Measurements from ENCODE around the gene ZNF280A. TPM values are rescaled to one million over a fixed set of nuclear protein-coding genes. Genes with fewer than 3 reads are reported as not detected.
"Not testable (repeated sequence)": the region's sequence is repeated elsewhere in the genome, so short reads cannot be mapped to it uniquely, and the experiment has no call there.

The ZNF280A gene
- total and polyA plus RNA-seq, 2 donors (not counting 3 experiments of a cell fraction or from before 2014, with no cell fraction given), result 0.15 TPM; not detected in 1

DNA sequence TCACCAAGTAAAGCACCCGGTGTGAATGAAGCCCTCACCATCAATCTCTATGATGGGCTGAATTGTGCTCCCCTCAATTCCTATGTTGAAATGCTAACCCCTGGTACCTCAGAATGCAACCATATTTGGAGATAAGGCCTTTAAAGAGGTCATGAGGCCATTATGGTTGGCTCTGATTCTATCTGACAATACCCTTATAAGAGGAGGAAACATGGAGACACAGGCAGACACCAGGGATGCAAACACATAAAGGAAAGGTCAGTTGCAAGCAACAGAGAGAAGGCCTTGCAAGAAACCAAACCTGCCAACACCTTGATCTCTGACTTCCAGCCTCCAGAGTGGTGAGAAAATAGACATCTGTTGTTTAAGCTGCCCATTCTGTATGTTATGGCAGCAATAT lies 13.3 kb upstream of the ZNF280A start:
- TF ChIP-seq GATA2 (IDR thresholded peaks at IDR 0.05; ENCODE audit: insufficient read depth, insufficient read length, low read depth, low read length) (no peak), FOS (IDR thresholded peaks at IDR 0.05; ENCODE audit: borderline replicate concordance, insufficient read depth, low read length) (no peak), POLR2AphosphoS5 (IDR thresholded peaks at IDR 0.05; ENCODE audit: insufficient read depth, low read depth, low read length) (no peak), EZH2 (IDR thresholded peaks at IDR 0.05; ENCODE audit: borderline replicate concordance, low read depth, low read length, severe bottlenecking) (no peak), JUN (IDR thresholded peaks at IDR 0.05; ENCODE audit: borderline replicate concordance, insufficient read depth, insufficient read length, low read depth) (no peak), POLR2A (IDR thresholded peaks at IDR 0.05; ENCODE audit: low read depth, low read length) (no peak), CTCF (IDR thresholded peaks at IDR 0.05; ENCODE audit: extremely low read depth in 1 of 2, insufficient read depth in 1 of 2, low read depth in 1 of 2, low read length in 2 of 2) (no peak), MYC (IDR thresholded peaks at IDR 0.05; ENCODE audit: low read depth, low read length) (no peak)
- TF ChIP-seq, protein P1, sequence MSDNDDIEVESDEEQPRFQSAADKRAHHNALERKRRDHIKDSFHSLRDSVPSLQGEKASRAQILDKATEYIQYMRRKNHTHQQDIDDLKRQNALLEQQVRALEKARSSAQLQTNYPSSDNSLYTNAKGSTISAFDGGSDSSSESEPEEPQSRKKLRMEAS (IDR thresholded peaks at IDR 0.05; ENCODE audit: insufficient read depth, insufficient read length), result no peak
- Histone ChIP-seq H3K79me2 (ENCODE audit: control insufficient read depth, insufficient read depth, low read length) (no peaks in the 10 kb centered on the region), H3K27ac (ENCODE audit: insufficient read depth, low read depth, low read length) (no peak overlapping the region), H3K27me3 (ENCODE audit: control insufficient read depth in 2 of 2, insufficient read depth in 2 of 2, low read length in 2 of 2) (peaks cover 0 to 3% of the 10 kb centered on the region in 2 experiments), H2AFZ (ENCODE audit: low read depth, low read length) (no peak overlapping the region), H4K20me1 (replicated peaks; ENCODE audit: control insufficient read depth, extremely low read depth, insufficient read depth, low read length) (no peaks in the 10 kb centered on the region), H3K9me1 (replicated peaks; ENCODE audit: control insufficient read depth, extremely low read depth, insufficient read depth, low read length) (no peaks in the 10 kb centered on the region), H3K9me3 (replicated peaks; ENCODE audit: control insufficient read depth, insufficient read depth, low read length) (no peaks in the 10 kb centered on the region), H3K36me3 (ENCODE audit: control insufficient read depth in 2 of 2, extremely low read depth in 1 of 2, insufficient read depth in 2 of 2, low read length in 2 of 2) (no peaks in the 10 kb centered on the region), H3K4me3 (replicated peaks in 1 of 3; ENCODE audit: insufficient read depth in 1 of 3, low read depth in 1 of 3, low read length in 3 of 3) (no peak overlapping the region), H3K4me1 (ENCODE audit: control insufficient read depth, extremely low read depth, insufficient read depth, low read length) (no peaks in the 10 kb centered on the region), H3K9ac (replicated peaks; ENCODE audit: extremely low read depth, insufficient read depth, low read length) (no peak overlapping the region), H3K4me2 (ENCODE audit: insufficient read depth, low read length) (no peak overlapping the region)
- ChIA-PET CTCF (interaction anchor here (0.6 to 1.8 kb wide), 2 partner anchors 14 to 296 kb away, joined by 3 to 4 read pairs; partner anchors contain the start of gene ZNF280A), POLR2A (no interaction called here)
- FAIRE-seq (no peak), DNase-seq (ENCODE audit: low read depth, low spot score) (no peak)
- intact Hi-C loops (cut with micrococcal nuclease) (no loop called here), dilution Hi-C loops (cut with MboI; ENCODE audit: extremely low pct_ligation_motif_present, low sequenced_read_pairs) (no loop called here)
- BruUV-seq (replicated peaks), result no TSS peak

DNA sequence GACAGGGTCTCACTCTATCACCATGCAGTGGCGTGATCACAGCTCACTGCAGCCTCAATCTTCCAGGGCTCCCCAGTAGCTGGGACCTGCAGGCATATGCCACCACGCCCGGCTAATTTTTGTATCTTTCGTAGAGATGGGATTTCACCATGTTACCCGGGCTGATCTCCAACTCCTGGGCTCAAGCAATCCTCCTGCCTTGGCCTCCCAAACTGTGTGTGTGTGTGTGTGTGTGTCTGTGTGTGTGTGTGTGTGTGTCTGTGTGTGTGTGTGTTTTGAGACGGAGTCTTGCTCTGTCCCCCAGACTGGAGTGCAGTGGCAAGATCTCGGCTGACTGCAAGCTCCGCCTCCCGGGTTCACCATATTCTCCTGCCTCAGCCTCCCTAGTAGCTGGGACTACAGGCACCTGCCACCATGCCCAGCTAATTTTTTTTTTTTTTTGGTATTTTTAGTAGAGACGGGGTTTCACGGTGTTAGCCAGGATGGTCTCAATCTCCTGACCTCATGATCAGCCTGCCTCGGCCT lies 12.5 kb upstream of the ZNF280A start:
- intact Hi-C loops (cut with micrococcal nuclease); H3K27me3 ChIP-seq (ENCODE audit: control insufficient read depth in 2 of 2, insufficient read depth in 2 of 2, low read length in 2 of 2); BruUV-seq (replicated peaks); H3K27ac ChIP-seq (ENCODE audit: insufficient read depth, low read depth, low read length); H4K20me1 ChIP-seq (replicated peaks; ENCODE audit: control insufficient read depth, extremely low read depth, insufficient read depth, low read length); H3K4me1 ChIP-seq (ENCODE audit: control insufficient read depth, extremely low read depth, insufficient read depth, low read length); H3K9me3 ChIP-seq (replicated peaks; ENCODE audit: control insufficient read depth, insufficient read depth, low read length); H3K9me1 ChIP-seq (replicated peaks; ENCODE audit: control insufficient read depth, extremely low read depth, insufficient read depth, low read length); DNase-seq (ENCODE audit: low read depth, low spot score); POLR2A ChIA-PET; H3K36me3 ChIP-seq (ENCODE audit: control insufficient read depth in 2 of 2, extremely low read depth in 1 of 2, insufficient read depth in 2 of 2, low read length in 2 of 2); FAIRE-seq; H3K9ac ChIP-seq (replicated peaks; ENCODE audit: extremely low read depth, insufficient read depth, low read length); H3K79me2 ChIP-seq (ENCODE audit: control insufficient read depth, insufficient read depth, low read length); dilution Hi-C loops (cut with MboI; ENCODE audit: extremely low pct_ligation_motif_present, low sequenced_read_pairs); H3K4me2 ChIP-seq (ENCODE audit: insufficient read depth, low read length); H2AFZ ChIP-seq (ENCODE audit: low read depth, low read length); H3K4me3 ChIP-seq (replicated peaks in 1 of 3; ENCODE audit: insufficient read depth in 1 of 3, low read depth in 1 of 3, low read length in 3 of 3): not testable (repeated sequence)
- CTCF ChIA-PET, result interaction anchor here (1.8 kb wide), 1 partner anchor 13 kb away, joined by 4 read pairs; the partner anchor contains the start of gene ZNF280A
